IMR-90 (cell line): ENCODE measurements around the gene MOB1A. TPM values are rescaled to one million over a fixed set of nuclear protein-coding genes. Genes with fewer than 3 reads are reported as not detected.
"Not testable (repeated sequence)": the region's sequence is repeated elsewhere in the genome, so short reads cannot be mapped to it uniquely, and the experiment has no call there.

Experiments
- ATAC-seq: fragments of 200-7000 bp; cut with Tn5 transposase; 2 replicates; pipeline ENCODE4 v1.9.1; 2020; ENCODE audit warnings: low read depth, mild to moderate bottlenecking, moderate library complexity
- BruUV-seq: library from RNA; stranded (reverse); fragments of 400-500 nt; replicated peaks from 2 replicates; lab custom pipeline; 2021; lab: Mats Ljungman, UMichigan
- CTCF ChIA-PET: fragments of 300-600 bp; formaldehyde crosslinking; extraction: SDS; loops from one replicate; lab custom pipeline; 2021; ENCODE audit warnings: antibody characterized with exemption; lab: Yijun Ruan, JAX
- POLR2A ChIA-PET: fragments of 300-600 bp; sonication (Branson Sonifier 250); formaldehyde crosslinking; loops from one replicate; lab custom pipeline; 2022; ENCODE audit warnings: antibody characterized with exemption; ENCODE audit not compliant: unreplicated experiment; lab: Charles Lee
- DNase-seq: peaks from one replicate; pipeline ENCODE4 v3.0.0; 2013
- H2AFZ ChIP-seq: replicated peaks from 2 replicates; pipeline ENCODE3; 2013; ENCODE audit warnings: low read length, mild to moderate bottlenecking; ENCODE audit not compliant: poor library complexity
- H2AK5ac ChIP-seq: 2 replicates; pipeline ENCODE4 v1.6.1; 2013; ENCODE audit warnings: low read depth, low read length, inconsistent platforms
- H2AK9ac ChIP-seq: replicated peaks from 2 replicates; pipeline ENCODE3; 2013; ENCODE audit warnings: mild to moderate bottlenecking, low read depth, low read length, moderate library complexity; ENCODE audit not compliant: poor library complexity
- H2BK120ac ChIP-seq: 2 replicates; pipeline ENCODE4 v1.6.1; 2013; ENCODE audit warnings: low read depth, low read length, inconsistent platforms
- H2BK15ac ChIP-seq: 3 replicates; pipeline ENCODE4 v1.6.1; 2013; ENCODE audit warnings: low read depth, low read length, inconsistent platforms
- H2BK20ac ChIP-seq: 2 replicates; pipeline ENCODE4 v1.6.1; 2013; ENCODE audit warnings: low read depth, mild to moderate bottlenecking, inconsistent platforms, low read length, moderate library complexity
- H2BK5ac ChIP-seq: 2 replicates; pipeline ENCODE4 v1.6.1; 2013; ENCODE audit warnings: mild to moderate bottlenecking, low read depth, low read length, inconsistent platforms; ENCODE audit not compliant: poor library complexity, severe bottlenecking
- H3K14ac ChIP-seq: replicated peaks from 2 replicates; pipeline ENCODE4 v1.6.1; 2013; ENCODE audit warnings: low read depth, low read length, inconsistent platforms
- H3K18ac ChIP-seq: 2 replicates; pipeline ENCODE4 v1.6.1; 2013; ENCODE audit warnings: low read depth, low read length, control low read depth
- H3K23ac ChIP-seq: 2 replicates; pipeline ENCODE4 v1.6.1; 2013; ENCODE audit warnings: low read depth, low read length, inconsistent platforms
- H3K27ac ChIP-seq: 2 replicates; pipeline ENCODE4 v1.5.1; 2013; ENCODE audit warnings: mild to moderate bottlenecking, control low read depth, low read length; ENCODE audit not compliant: insufficient read depth
- H3K27me3 ChIP-seq: 2 replicates; pipeline ENCODE4 v1.6.1; 2013; ENCODE audit warnings: low read length; ENCODE audit not compliant: control insufficient read depth, insufficient read depth
- H3K36me3 ChIP-seq: 2 replicates; pipeline ENCODE4 v1.6.1; 2013; ENCODE audit warnings: low read length, mixed read lengths; ENCODE audit not compliant: control insufficient read depth, insufficient read depth
- H3K4ac ChIP-seq: 2 replicates; pipeline ENCODE4 v1.6.1; 2013; ENCODE audit warnings: low read depth, low read length, inconsistent platforms
- H3K4me1 ChIP-seq: 2 replicates; pipeline ENCODE4 v1.6.1; 2013; ENCODE audit warnings: low read length, mixed read lengths; ENCODE audit not compliant: control insufficient read depth, insufficient read depth
- H3K4me2 ChIP-seq: 2 replicates; pipeline ENCODE4 v1.6.1; 2013; ENCODE audit warnings: low read depth, mild to moderate bottlenecking, control low read depth, low read length, moderate library complexity
- H3K4me3 ChIP-seq: 2 replicates; pipeline ENCODE4 v1.5.1; 2013; ENCODE audit warnings: low read depth, mild to moderate bottlenecking, control low read depth, low read length, moderate library complexity; ENCODE audit not compliant: insufficient read depth
- H3K56ac ChIP-seq: 2 replicates; pipeline ENCODE4 v1.6.1; 2013; ENCODE audit warnings: low read length, inconsistent platforms; ENCODE audit not compliant: insufficient read depth; ENCODE audit errors: extremely low read depth
- H3K79me1 ChIP-seq, 2 experiments: 2 replicates each; pipeline ENCODE4 v1.6.1; 2013; ENCODE audit warnings: low read length in 2 of 2, inconsistent platforms in 1 of 2, low read depth in 1 of 2
- H3K9ac ChIP-seq: 2 replicates; pipeline ENCODE4 v1.6.1; 2013; ENCODE audit warnings: low read depth, low read length, control low read depth
- H3K9me1 ChIP-seq: 2 replicates; pipeline ENCODE4 v1.6.1; 2013; ENCODE audit warnings: low read length, inconsistent platforms; ENCODE audit not compliant: insufficient read depth
- H3K9me3 ChIP-seq: 2 replicates; pipeline ENCODE4 v1.6.1; 2013; ENCODE audit warnings: low read length; ENCODE audit not compliant: control insufficient read depth, insufficient read depth
- H4K20me1 ChIP-seq: 2 replicates; pipeline ENCODE4 v1.6.1; 2013; ENCODE audit warnings: low read length, inconsistent platforms; ENCODE audit not compliant: insufficient read depth
- H4K5ac ChIP-seq: 2 replicates; pipeline ENCODE4 v1.6.1; 2013; ENCODE audit warnings: mild to moderate bottlenecking, low read depth, low read length, control low read depth
- H4K8ac ChIP-seq, 2 experiments: 2 replicates each; pipeline ENCODE4 v1.6.1; 2013; ENCODE audit warnings: low read depth in 2 of 2, low read length in 2 of 2, control low read depth in 1 of 2, inconsistent platforms in 1 of 2
- H4K91ac ChIP-seq: 2 replicates; pipeline ENCODE4 v1.6.1; 2013; ENCODE audit warnings: low read depth, low read length, inconsistent platforms; ENCODE audit not compliant: insufficient read depth
- CEBPB ChIP-seq: IDR thresholded peaks from 2 replicates; pipeline ENCODE4 v1.6.1; 2012; ENCODE audit warnings: low read depth, low read length, improper control_type of control experiment
- WGBS, 2 experiments: methylation state at CpG; one replicate each; pipeline versions ENCODE4 v1.1.5 to v1.1.7; 2013; ENCODE audit warnings: missing lambda C conversion rate in 2 of 2; ENCODE audit not compliant: insufficient read length in 1 of 2; ENCODE audit errors: extremely low coverage in 2 of 2; 5-methylcytosine and 5-hydroxymethylcytosine counted together
- dilution Hi-C: fragments of 300-500 bp; cut with HindIII; formaldehyde crosslinking; loops from one replicate; pipeline ENCODE4 v1.14.3; 2018; ENCODE audit warnings: low sequenced_read_pairs; ENCODE audit not compliant: unreplicated experiment
- in situ Hi-C: fragments of 300-500 bp; cut with MboI; formaldehyde crosslinking; loops from 3 replicates; pipeline ENCODE4 v1.14.3; 2019; ENCODE audit warnings: low sequenced_read_pairs, inconsistent platforms, mixed read lengths
- intact Hi-C: fragments of 100-400 bp; cut with micrococcal nuclease; formaldehyde crosslinking; loops from 2 replicates; pipeline ENCODE4 v1.10.0; 2022
- polyA plus RNA-seq, 3 experiments: library from polyadenylated mRNA; depleted of rRNA; stranded (reverse); fragments of >200 nt; gene quantifications; 2 replicates each; pipeline ENCODE4 v1.2.3, GENCODE V29; 2012; ENCODE audit warnings: low replicate concordance in 1 of 3
- total RNA-seq: library from RNA; depleted of rRNA; stranded (reverse); fragments of >200 nt; gene quantifications from 2 replicates; pipeline ENCODE4 v1.2.3, GENCODE V29; 2012
- TF ChIP-seq, protein P1 (sequence below): conservative IDR thresholded peaks from 2 replicates; pipeline ENCODE4 v1.5.1; 2012; ENCODE audit warnings: mild to moderate bottlenecking, low read depth, low read length, improper control_type of control experiment

Gene MOB1A
- total and polyA plus RNA-seq, 2 of the 4 experiments (the other 2 are of a cell fraction) = 21.0 to 60.8 TPM

DNA sequence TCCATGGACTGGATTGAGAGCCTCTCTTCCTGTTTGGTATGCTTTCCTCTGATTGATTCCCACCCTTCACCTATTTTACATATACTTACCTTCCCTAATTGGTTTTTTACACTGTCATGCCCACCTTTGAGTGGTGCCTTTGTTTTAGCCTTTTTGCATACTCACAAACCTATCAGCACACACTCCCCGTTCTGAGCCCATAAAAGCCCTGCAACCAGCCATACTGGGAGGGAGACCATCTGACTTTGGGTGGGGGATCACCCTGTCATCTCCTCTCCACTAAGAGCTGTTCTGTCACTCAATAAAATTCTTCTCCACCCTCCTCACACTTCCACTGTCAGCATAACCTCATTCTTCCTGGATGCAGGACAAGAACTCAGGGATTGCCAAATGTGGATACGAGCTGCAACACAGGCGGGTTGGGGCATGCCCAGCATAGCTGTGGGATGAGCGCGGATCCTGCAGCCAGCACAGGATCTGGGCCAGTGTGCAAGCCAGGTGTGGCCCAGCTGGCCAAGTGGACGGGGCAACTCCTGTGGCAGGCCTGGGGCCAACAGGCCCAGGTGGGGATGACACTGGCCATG, 9.4 kb upstream of the MOB1A start:
- H2AK5ac ChIP-seq = peak overlapping the region; percentile 73; the same call in 1 of the 2 replicates
- H3K4me1 ChIP-seq = peaks cover 2% of the 10 kb centered on the region; the same call in 1 of the 2 replicates
- no peaks in the 10 kb centered on the region for H3K9me3 ChIP-seq
- peak overlapping the region; percentile 21; the same call in 1 of the 2 replicates for H3K23ac ChIP-seq
- H3K14ac ChIP-seq = peak overlapping the region; percentile 52; the same call in 1 of the 2 replicates
- intact Hi-C loops (no loop called here), dilution Hi-C loops (no loop called here), in situ Hi-C loops (no loop called here)
- H3K79me1 ChIP-seq = no peaks in the 10 kb centered on the region
- no peak overlapping the region for H3K56ac ChIP-seq
- peak overlapping the region; percentile 38 for H4K5ac ChIP-seq
- H3K4ac ChIP-seq = peak overlapping the region; percentile 20; the same call in 1 of the 2 replicates
- no peak overlapping the region for H3K9ac ChIP-seq
- no peak overlapping the region for H3K4me3 ChIP-seq
- peak overlapping the region; percentile 75; the same call in 1 of the 2 replicates for H2BK120ac ChIP-seq
- H2AK9ac ChIP-seq = peak overlapping the region; percentile 73
- ATAC-seq (peak; percentile 95), DNase-seq (peak; percentile 90)
- no peak overlapping the region for H3K4me2 ChIP-seq
- peak overlapping the region; percentile 12 for H2BK5ac ChIP-seq
- H4K20me1 ChIP-seq = no peaks in the 10 kb centered on the region
- ChIA-PET POLR2A (interaction anchor here (1.0 to 1.2 kb wide), 2 partner anchors 9 to 12 kb away, joined by 3 read pairs; partner anchors contain the start of gene MOB1A), CTCF (interaction anchor here (0.7 to 0.9 kb wide), 2 partner anchors 8 to 187 kb away, joined by 3 read pairs; no protein-coding TSS in a partner anchor)
- TF ChIP-seq, protein P1, sequence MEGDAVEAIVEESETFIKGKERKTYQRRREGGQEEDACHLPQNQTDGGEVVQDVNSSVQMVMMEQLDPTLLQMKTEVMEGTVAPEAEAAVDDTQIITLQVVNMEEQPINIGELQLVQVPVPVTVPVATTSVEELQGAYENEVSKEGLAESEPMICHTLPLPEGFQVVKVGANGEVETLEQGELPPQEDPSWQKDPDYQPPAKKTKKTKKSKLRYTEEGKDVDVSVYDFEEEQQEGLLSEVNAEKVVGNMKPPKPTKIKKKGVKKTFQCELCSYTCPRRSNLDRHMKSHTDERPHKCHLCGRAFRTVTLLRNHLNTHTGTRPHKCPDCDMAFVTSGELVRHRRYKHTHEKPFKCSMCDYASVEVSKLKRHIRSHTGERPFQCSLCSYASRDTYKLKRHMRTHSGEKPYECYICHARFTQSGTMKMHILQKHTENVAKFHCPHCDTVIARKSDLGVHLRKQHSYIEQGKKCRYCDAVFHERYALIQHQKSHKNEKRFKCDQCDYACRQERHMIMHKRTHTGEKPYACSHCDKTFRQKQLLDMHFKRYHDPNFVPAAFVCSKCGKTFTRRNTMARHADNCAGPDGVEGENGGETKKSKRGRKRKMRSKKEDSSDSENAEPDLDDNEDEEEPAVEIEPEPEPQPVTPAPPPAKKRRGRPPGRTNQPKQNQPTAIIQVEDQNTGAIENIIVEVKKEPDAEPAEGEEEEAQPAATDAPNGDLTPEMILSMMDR = no peak
- TF ChIP-seq CEBPB = peak; percentile 77
- 27% methylated on average over 2 of the region's 6 CpGs; no CpG with 5 or more reads in 1 of the 2 experiments for WGBS, 2 experiments
- H2BK20ac ChIP-seq = peak overlapping the region; percentile 62
- peaks cover 6% of the 10 kb centered on the region for H3K27me3 ChIP-seq
- H4K8ac ChIP-seq = peak overlapping the region in 1 of 2 experiments; percentile 63; a peak in 2 of 4 replicates
- peak overlapping the region; percentile 52; the same call in 2 of the 3 replicates for H2BK15ac ChIP-seq
- BruUV-seq = no TSS peak
- 0 out of 2 replicates have a peak, but pooled peaks cover 3% of the 10 kb centered on the region for H3K9me1 ChIP-seq
- no peak overlapping the region for H3K27ac ChIP-seq
- peak overlapping the region; percentile 7; the same call in 1 of the 2 replicates for H3K18ac ChIP-seq
- no peaks in the 10 kb centered on the region for H3K36me3 ChIP-seq
- peak overlapping the region; percentile 17; the same call in 1 of the 2 replicates for H4K91ac ChIP-seq
- peak overlapping the region; percentile 81 for H2AFZ ChIP-seq

DNA sequence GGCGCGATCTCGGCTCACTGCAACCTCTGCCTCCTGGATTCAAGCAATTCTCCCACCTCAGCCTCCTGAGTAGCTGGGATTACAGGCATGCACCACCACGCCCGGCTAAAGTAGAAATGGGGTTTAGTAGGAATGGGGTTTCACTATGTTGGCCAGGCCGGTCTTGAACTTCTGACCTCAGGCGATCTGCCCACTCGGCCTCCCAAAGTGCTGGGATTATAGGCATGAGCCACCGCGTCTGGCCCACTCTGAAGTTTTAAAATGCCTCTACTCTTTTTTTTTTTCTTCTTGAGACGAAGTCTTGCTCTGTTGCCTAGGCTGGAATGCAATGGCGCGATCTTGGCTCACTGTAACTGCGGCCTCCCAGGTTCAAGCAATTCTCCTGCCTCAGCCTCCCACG, 8.0 kb upstream of the MOB1A start:
- H3K9ac ChIP-seq, H2BK20ac ChIP-seq, H3K9me1 ChIP-seq, in situ Hi-C loops, H2BK5ac ChIP-seq, H3K4me3 ChIP-seq, H3K9me3 ChIP-seq, H3K4me1 ChIP-seq, intact Hi-C loops, H3K27ac ChIP-seq, H4K5ac ChIP-seq, H2AFZ ChIP-seq, ATAC-seq, H3K23ac ChIP-seq, H3K4me2 ChIP-seq, H2AK9ac ChIP-seq, H2BK120ac ChIP-seq, H3K4ac ChIP-seq, H3K18ac ChIP-seq, H3K14ac ChIP-seq, H3K36me3 ChIP-seq, H4K8ac ChIP-seq, H2BK15ac ChIP-seq, CTCF ChIA-PET, H4K20me1 ChIP-seq, H4K91ac ChIP-seq, H3K79me1 ChIP-seq, dilution Hi-C loops, H3K27me3 ChIP-seq, H3K56ac ChIP-seq, H2AK5ac ChIP-seq, BruUV-seq, DNase-seq: not testable (repeated sequence)
- POLR2A ChIA-PET = interaction anchor here (0.6 kb wide), 1 partner anchor 25 kb away, joined by 3 read pairs; no protein-coding TSS in a partner anchor
- 89% methylated on average over 3 of the region's 15 CpGs; no CpG with 5 or more reads in 1 of the 2 experiments for WGBS, 2 experiments
